GM12875 (cell line): ENCODE data around the gene TULP4.

Source experiments
- H3K4me3 ChIP-seq: one replicate; pipeline ENCODE4 v1.5.1; 2011; ENCODE audit warnings: low read depth, low read length, control low read depth
- TF ChIP-seq, protein P1 (sequence below): IDR thresholded peaks from 2 replicates; pipeline ENCODE4 v1.5.1; 2011; ENCODE audit warnings: low read depth, mild to moderate bottlenecking, control low read depth, inconsistent platforms, low read length, moderate library complexity, borderline replicate concordance; ENCODE audit not compliant: insufficient read depth

TULP4 gene

GRCh38 chr6:158270389-158271127 is 41.7 kb upstream of the TULP4 start:
- TF ChIP-seq, protein P1, sequence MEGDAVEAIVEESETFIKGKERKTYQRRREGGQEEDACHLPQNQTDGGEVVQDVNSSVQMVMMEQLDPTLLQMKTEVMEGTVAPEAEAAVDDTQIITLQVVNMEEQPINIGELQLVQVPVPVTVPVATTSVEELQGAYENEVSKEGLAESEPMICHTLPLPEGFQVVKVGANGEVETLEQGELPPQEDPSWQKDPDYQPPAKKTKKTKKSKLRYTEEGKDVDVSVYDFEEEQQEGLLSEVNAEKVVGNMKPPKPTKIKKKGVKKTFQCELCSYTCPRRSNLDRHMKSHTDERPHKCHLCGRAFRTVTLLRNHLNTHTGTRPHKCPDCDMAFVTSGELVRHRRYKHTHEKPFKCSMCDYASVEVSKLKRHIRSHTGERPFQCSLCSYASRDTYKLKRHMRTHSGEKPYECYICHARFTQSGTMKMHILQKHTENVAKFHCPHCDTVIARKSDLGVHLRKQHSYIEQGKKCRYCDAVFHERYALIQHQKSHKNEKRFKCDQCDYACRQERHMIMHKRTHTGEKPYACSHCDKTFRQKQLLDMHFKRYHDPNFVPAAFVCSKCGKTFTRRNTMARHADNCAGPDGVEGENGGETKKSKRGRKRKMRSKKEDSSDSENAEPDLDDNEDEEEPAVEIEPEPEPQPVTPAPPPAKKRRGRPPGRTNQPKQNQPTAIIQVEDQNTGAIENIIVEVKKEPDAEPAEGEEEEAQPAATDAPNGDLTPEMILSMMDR: no peak

DNA sequence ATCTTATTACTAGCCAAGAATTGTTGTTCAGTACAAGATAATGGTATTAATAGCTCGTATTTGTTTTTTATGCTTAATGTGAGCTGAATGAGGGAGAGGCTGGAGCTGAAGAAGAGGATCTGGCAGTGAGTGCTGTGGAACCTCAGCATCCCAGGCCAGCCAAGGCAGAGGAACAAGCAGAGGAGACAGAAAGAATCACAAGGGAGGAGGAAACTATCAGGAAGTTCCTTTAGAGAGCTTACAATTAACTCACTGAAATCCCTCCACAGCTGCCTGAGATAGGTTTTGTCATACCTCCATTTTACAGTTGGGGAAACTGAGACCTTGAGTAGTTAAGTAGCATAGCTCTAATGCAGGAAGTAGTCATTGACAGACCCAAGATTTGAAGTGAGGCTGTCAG is 39.9 kb upstream of the TULP4 start:
- no peak overlapping the region for H3K4me3 ChIP-seq
- TF ChIP-seq, protein P1: no peak

More at GRCh38 chr6:158270389-158271127, 41.7 kb upstream of the TULP4 start:
- H3K4me3 ChIP-seq: no peak overlapping the region

DNA sequence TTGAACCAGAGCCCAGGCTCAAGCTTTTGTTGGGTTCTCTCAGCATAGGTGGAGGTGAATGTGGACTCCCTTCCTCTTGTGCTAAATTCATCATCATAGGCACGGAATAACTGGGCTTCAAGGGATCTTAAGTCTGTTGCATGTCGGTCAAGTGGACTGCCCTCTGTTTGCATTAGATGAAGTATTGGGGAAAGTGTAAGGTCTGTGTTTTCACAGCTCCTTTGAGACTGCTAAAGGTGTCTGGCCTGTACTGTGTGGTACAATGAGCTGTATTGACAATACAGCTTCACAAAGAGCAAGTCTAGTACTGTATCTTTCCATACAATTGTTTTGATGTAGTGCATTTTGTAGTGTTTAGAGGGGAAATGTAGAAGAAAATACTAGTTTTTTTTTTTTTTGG is 34.3 kb upstream of the TULP4 start:
- TF ChIP-seq, protein P1: no peak
- H3K4me3 ChIP-seq: no peak overlapping the region

DNA sequence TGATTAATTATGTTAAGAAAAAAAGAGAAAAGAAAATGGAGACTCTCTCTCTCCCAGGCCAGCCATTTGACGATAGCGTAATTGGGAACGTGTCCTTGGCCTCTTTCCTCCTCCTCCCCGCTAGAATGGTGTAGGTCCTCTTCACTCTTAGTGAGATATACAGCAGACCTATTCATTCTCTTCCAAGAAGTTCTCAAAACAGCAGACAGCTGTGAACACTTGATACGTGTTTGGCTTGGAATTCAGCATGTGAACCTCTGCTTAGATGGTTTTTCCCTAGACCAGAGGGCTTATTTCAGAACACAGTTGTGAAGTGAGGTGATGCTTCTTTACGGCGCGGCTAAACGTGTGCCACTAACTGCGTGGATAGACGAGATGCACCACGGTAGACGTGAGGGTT is 32.6 kb upstream of the TULP4 start:
- H3K4me3 ChIP-seq: no peak overlapping the region
- TF ChIP-seq, protein P1: no peak

- TF ChIP-seq, protein P1: no peak
- H3K4me3 ChIP-seq: no peak overlapping the region
These were observed 28.8 kb upstream of the TULP4 start for GRCh38 chr6:158283304-158283980.

GRCh38 chr6:158284007-158284875 is 28.0 kb upstream of the TULP4 start:
- H3K4me3 ChIP-seq: no peak overlapping the region
- TF ChIP-seq, protein P1: no peak
